Measurements from ENCODE around the gene XPO6.

The XPO6 gene

DNA sequence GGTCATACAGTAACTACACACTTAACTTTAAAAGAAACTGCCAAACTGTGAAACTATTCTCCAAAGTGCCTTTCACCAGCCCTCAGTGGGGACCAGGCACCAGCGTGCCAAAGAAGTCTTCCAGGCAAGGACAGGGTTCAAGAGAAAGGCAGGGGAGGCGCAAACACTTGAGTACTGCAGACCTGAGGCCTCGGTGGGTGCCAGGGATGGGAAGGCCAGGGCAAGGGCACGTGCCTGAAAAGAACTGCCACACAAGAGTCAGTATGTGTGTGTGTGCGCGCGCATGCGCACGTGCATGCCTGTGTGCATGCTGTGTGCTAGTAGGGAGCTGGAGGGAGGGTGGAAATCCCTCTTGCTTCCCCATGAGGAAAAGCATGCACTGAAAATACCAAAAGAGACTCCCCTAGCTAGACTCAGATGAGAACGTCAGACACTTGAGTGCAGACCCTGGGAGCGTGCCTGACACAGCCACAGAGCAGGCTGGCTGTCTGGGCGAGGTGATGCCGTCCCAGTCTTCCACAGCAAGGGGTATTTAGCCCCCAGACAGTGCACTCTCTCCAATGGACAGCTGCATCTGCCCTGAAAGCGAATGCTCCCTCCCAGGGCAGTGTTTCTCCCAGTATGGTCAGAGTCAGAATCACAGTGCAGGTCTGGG, 108.1 kb downstream of the XPO6 start:
- intact Hi-C loops (cut with DNase I) = no loop called here
- no peak for DNase-seq

DNA sequence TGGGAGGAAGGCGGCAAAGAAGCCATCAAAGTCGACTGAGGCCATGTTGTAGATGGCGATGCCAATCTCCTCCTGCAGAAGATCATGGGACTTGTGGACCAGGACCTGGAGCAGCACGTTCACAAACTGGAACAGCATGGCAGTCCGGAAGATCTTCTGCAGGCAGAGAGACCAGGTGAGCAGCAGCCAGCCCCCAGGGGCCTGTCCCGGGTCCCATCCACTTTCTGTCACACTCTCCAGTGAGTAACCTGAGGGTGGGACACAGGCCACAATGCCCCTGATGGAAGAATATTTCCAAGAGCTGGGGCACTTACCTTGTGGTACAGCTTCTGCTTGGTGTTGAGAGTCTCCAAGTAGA, 110.3 kb downstream of the XPO6 start:
- DNase-seq = peak in 1 of 42 donors; percentile 27
- intact Hi-C loops (cut with DNase I) = no loop called here

DNA sequence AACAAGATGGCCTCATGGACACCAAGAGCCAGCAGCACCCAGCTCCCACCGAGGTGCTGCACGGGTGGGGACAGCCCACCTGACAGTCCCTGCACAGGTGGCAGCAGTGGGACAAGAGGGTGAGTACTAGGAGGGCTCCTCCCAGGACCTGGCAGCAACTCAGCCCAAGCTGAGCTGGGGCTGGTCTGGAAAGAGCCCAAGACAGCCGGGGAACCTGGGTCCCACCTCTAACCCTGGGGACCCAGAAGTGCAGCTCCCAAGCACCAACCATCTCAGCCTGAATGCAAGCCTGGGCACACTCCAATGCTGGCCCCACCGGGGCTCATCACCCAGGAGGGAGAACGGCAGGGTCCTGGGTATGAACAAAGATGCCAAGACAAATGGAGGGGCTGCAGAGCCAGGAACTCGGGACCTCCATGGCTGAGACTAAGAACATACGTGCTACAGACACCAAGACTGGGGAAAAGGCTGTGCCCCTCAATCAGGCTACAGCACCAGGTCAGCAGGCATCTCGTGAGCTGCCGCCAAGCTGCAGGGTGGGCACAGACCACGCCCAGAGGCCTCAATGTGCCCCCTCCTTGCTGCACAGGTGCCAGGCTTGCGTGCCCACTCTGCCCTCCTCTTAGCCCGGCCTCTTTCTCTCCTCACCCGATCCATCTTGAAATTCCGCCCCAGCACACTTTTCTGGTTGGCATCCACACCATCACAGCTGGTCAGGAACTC, 110.8 kb downstream of the XPO6 start:
- intact Hi-C loops (cut with DNase I) = no loop called here
- peak in 1 of 42 donors; percentile 30 for DNase-seq

DNA sequence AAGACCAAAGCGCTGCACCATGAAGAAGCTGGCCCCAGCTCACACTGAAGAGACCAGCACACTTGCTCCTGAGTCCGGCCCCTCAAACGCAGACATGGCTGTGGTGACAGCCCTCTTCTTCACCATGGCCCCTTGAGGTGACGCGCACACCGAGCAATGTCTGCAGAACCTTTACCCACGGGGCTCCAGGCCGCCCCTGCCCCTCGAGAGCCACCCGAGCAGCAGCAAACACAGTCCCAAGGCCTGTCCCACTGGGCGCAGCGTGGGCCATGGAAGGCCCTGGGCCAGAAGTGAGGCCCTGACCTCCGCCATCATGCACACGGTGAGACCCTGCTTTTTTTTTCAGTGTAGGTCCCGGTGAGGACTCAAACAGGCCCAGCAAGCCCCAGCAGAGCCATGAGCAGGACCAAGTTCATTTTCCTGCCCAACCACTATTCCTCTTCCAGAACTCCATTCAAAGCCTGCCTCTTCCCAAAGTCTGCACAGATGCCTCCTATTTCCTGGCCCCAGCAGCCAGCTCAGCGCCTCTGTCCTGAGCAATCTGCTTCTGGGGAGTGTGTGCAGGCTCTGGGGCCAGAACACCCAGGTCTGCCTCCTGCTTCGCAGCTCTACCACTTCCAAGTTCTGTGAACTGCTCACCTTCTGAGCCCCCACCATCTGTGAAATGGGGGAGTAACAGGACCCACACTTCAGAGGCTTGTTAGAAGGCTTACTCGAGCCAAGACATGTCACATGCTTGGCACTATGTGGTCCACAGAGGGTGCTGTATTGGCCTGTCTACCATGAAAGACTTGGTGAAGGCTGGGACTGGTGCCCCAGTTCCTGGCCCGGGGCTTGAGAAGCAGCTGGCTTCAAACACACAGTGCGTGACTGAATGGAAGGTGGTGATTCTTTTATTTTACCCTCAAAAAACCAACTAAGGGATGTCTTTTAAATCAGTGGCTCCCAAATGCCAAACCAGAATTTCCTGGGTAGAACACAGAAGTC, 112.5 kb downstream of the XPO6 start:
- intact Hi-C loops (cut with DNase I) = no loop called here
- peak in 4 of 42 donors; percentile 26 to 39 (median 30) for DNase-seq

DNA sequence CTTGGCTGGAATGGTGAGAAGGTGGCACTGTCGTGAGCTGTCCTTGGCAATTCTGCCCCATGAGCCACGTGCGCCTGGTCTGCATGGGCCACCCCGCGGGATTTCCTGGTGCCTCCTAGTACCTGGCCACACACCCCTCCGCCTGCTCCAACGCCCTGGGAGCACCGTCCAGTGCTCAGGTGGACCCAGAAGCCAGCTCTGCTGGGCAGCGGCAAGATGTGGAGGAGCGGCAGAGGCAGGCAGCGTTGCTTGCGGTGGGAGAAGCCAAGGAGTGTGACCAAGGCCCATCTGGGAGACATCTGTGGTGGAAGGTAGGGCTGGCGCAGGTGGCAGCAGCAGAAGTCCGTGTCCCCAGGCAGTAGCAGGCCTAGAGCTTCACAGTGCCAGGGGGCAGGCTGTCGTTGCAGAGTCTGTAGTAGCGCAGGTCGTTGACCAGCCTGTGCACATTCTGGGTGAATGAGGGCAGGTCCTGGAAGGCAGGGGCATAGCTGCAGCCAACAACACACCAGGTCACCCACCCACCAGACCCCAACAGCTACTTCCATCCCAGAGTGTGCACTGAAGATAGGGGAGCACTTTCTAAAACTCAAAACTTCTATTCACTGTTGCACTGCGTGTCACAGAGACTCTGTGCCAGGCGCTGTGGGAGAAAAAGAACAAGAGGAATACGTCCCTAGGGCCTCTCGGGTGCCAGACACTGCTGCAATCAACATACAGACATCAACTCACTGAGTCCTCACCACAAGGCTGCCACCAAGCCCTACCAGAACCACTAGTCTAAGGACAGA, 113.4 kb downstream of the XPO6 start:
- peak in 3 of 42 donors; percentile 26 to 39 (median 27) for DNase-seq

DNA sequence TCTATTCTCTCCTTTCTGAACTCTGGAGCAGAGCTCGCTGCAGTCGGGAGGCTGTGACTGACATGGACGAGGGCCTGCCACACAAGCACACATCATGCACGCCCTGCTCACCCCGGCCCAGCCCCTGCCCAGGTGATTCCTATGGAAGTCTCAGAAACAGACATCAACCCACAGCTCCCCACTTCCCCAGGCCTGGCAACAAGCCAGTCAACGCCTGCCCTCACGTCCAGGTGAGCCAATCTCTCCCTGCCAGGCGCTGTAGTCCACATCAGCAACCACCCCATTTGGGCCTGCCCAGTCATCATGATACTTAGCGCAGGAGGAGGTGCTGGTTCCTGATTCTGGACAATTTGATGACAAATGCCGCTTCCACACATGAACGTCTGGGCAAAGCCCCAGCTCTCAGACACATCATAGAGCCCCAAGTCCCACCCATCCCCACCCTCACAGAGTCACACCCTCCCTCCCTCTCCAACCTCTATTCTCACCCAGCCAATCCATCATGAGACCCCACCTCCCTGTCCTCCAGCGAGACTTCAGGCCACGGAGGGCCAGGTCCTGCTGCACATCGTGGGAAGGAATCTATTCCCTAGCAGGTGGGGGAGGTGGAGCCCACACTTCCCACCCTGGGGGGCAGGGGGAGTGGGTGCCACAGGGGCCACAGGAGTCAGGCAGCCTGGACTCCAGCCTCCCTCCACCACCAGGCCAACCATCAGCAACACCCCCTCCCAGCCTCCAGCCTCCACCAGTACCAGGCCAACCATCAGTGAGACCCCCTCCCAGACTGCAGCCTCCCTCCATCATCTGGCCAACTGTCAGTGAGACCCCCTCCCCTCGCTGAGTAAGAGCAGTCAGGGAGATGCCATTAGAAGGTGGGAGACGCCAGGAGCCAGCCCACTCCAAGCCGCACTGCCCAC, 114.5 kb downstream of the XPO6 start:
- intact Hi-C loops (cut with DNase I) = no loop called here
- peak in 8 of 42 donors; percentile 12 to 45 (median 24) for DNase-seq

More for the DNA sequence above, 113.4 kb downstream of the XPO6 start:
- intact Hi-C loops (cut with DNase I) = no loop called here

DNA sequence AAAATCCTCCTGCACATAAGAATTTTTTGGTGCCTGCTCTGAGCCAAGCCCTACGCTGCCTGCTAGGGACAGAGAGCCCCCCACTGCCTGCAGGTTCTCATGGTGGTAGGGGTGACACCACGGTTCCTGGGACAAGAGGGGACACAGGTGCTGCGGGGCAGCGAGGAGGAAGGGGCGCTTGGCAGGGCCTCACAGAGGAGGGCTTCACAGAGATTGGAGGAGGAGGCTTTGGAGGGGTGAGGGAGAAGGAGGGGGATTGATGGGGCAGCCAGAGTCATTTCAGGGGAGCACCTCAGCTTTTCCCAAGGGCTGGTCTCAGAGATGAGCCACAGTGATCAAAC, 118.4 kb downstream of the XPO6 start:
- peak in 1 of 42 donors; percentile 3 for DNase-seq
- intact Hi-C loops (cut with DNase I) = no loop called here

DNA sequence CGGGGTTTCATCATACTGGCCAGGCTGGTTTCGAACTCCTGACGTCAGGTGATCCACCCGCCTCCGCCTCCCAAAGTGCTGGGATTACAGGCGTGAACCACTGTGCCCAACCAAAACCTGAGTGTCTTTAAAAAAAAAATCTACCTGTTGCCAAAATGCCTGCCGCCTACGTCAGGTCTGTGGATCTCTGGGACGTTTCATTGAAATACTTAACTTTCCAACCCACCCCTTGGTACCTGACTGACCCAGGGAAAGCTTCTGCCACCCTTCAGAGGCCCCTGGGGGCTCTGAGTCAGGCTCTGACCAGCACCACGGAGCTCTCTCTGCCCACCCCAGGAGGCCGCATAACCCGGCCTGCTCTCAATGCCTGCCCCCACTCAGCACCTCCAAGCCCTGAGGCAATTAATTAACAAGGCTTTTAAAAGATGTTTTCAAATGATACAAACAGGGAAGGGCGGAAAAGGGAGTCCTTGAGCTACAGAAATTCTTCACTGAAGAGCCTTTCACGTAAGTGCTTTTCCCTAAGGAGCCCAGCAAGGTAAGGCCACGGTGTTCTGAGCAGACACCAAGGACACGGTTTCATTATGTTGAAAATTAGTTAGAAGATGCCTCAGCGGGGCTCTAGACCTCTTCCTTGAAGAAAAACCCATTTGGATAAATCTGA, 118.9 kb downstream of the XPO6 start:
- intact Hi-C loops (cut with DNase I) = no loop called here
- DNase-seq = peak in 1 of 42 donors; percentile 14

DNA sequence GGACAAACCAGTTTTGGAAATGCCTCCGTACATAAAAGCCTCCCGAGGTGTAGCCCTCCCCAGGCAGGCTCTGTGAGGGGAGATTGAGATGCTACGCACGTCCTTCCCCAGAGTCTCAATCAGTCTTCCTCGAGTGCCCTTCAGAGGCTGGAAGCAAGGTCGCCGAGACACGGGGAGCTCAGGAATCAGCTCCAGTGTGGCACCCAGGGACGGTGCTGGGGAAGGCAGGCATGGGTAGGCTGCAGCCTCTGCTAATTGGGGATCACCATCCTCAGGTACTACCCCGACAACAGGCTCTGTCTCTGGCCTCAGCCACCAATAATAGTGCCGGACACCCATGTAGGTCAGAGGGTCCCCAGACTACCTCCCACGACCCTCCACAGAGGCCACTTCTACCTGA, 120.1 kb downstream of the XPO6 start:
- intact Hi-C loops (cut with DNase I) = no loop called here
- no peak for DNase-seq

DNA sequence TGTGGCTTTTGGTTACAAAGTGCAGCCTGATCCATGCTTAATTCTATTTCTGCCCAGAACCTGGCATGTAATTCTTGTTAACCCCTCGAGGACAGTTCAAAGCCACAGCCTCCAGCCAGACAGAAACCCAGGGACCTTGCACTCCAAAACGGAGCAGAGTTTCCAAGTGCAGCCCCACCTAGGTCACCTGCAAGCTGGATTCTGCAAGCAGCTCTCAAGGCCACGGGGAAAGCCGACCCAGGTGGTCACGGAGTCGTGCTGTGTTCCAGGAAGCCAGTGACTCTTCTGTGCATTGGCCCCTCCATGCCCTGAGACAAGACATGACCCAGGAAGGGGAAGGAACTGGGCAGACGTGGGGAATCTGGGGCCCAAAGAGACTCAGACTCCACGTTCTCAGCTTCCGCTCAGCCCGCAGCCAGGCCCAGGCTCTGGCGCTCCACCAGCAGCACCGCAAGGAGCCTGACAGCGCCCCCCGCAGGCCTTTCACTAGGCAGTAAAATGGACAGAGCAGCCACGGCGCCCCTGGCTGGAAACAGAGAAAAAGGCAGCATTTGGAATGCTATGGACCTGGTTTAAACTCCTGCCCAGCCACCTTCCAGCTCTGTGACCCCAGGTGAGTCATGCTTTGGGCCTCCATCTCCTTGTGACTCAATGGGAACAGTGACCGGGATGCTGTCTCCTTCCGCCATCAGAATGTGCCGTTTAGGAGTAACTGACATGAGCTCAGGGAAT, 121.0 kb downstream of the XPO6 start:
- no peak for DNase-seq
- intact Hi-C loops (cut with DNase I) = no loop called here

DNA sequence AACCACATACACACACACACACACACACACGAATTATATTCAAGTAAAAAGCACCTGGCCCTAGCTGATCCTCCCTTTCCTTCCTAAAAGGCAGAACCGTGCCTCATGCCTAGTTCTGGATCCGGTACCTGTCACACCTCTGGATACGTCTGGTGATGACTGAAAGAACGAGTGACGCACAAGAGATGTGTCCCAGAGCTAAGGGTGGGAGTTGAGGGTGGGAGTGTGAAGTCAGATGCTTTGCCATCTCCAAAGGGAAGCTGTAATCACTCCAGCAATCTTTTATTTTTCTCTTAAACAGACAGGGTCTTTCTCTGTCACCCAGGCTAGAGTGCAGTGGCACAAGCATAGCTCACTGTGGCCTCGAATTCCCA, 121.8 kb downstream of the XPO6 start:
- DNase-seq = peak in 31 of 42 donors; percentile 12 to 87 (median 55)
- intact Hi-C loops (cut with DNase I) = no loop called here

DNA sequence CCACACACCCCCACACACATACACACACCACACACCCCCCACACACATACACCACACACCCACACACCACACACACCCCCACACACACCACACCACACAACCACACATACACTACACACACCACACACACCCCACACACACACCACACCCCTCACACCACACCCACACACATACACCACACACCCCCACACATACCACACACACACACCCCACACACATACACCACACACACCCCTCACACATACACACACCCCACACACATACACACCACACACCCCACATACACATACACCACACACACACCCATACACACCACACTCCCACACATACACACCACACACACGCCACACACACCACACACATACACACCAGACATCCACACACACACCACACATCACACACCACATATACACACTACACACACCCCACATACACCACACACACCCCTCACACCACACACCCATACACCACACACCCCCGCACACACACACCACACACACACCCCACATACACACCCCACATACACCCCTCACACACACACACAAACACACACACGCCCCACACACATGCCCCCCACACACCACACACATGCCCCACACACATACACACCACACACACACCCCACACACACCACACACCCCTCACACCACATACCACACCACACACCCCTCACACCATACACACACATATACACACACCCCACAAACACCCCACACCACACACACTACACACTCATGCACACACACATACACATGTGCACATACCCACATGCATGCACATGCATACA, 122.4 kb downstream of the XPO6 start:
- intact Hi-C loops (cut with DNase I) = no loop called here
- no peak for DNase-seq

DNA sequence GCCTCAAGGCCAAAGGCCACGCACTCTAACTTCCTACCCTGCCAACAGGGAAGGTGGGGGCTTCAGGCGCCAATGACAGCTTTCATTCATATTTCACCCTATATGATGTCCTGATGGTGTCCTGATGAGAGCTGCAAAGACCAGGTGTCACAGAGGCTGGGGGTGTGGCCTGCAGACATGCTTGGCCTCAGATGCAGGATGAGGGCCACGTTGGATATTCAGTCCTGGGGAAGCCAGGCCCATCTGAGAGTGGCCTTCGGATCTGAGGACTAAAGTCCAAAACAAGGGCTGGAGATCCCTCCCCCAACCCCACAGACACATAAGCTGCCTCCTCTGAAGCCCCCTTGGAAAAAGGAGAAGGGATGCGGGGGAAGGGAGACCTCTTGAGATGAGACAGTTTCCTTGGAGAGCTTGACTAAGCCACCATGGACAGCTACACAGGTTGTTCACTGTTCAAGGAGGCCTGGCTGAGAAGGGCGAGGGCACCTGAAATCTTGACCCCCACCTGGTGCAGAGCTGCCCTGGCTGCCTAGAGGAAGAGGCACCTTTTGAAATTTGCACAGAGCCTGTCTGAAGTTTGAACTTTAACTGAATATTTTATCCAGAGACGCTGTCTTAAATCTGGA, 124.0 kb downstream of the XPO6 start:
- intact Hi-C loops (cut with DNase I) = no loop called here
- no peak for DNase-seq

DNA sequence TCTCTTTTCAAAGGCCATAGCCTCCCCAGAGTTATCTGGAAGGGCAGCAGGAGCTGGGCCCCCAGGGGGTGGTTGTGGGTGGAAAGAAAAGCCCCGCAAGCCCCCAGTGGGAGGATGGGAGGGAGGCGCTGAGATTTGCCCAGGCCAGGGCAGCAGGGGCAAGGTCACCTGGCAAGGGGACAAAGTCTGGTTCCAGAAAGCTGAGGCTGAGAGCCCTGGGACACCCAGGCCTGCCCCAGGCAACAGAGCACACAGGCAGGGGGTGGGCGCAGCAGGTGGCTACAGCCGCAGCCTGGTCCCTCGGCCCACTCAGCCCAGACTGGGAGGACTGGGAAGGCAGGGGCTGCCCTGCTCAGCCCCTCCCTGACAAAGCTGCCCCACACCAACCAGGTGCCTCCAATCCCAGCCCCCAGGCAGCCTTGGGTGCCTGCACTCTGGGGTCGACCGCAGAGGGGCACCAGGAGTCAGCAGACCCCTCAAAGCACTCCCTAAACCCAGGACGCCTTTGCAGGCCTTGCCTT, 124.6 kb downstream of the XPO6 start:
- intact Hi-C loops (cut with DNase I) = no loop called here
- no peak for DNase-seq
